DOHH2 (cell line): ENCODE results near the gene DRP2.

Experiments used
- H3F3A ChIP-seq: fragments of 200-600 bp; sonication (generic), shearing (Covaris generic); 2 replicates; pipeline ENCODE4 v1.6.0; 2016; ENCODE audit warnings: antibody characterized with exemption, mild to moderate bottlenecking; ENCODE audit not compliant: control insufficient read depth, insufficient read depth
- H3K27ac ChIP-seq: fragments of 200-600 bp; sonication (generic); 2 replicates; pipeline ENCODE4 v1.5.1; 2014; ENCODE audit warnings: low read depth, mild to moderate bottlenecking, low read length, moderate library complexity
- H3K27me3 ChIP-seq: fragments of 200-600 bp; sonication (generic); 2 replicates; pipeline ENCODE4 v1.6.1; 2014; ENCODE audit warnings: mild to moderate bottlenecking, low read length, mixed read lengths; ENCODE audit not compliant: control insufficient read depth
- H3K36me3 ChIP-seq: fragments of 200-600 bp; sonication (generic); 2 replicates; pipeline ENCODE4 v1.6.1; 2014; ENCODE audit warnings: mild to moderate bottlenecking, low read length, moderate library complexity, mixed read lengths; ENCODE audit not compliant: control insufficient read depth
- H3K4me1 ChIP-seq: fragments of 200-600 bp; sonication (generic); 2 replicates; pipeline ENCODE4 v1.6.1; 2014; ENCODE audit warnings: mild to moderate bottlenecking, low read length, mixed read lengths; ENCODE audit not compliant: control insufficient read depth
- H3K4me2 ChIP-seq: fragments of 200-600 bp; sonication (generic); 2 replicates; pipeline ENCODE4 v1.6.0; 2014; ENCODE audit warnings: mild to moderate bottlenecking, low read length, moderate library complexity
- H3K4me3 ChIP-seq: fragments of 200-600 bp; sonication (generic); 2 replicates; pipeline ENCODE4 v1.5.1; 2014; ENCODE audit warnings: mild to moderate bottlenecking, low read length, mixed read lengths
- H3K79me2 ChIP-seq: fragments of 200-600 bp; sonication (generic); 2 replicates; pipeline ENCODE4 v1.6.1; 2014; ENCODE audit warnings: mild to moderate bottlenecking, low read length, mixed read lengths; ENCODE audit not compliant: control insufficient read depth
- H3K9me2 ChIP-seq: fragments of 200-600 bp; sonication (generic); replicated peaks from 2 replicates; pipeline ENCODE4 v1.6.1; 2014; ENCODE audit warnings: mild to moderate bottlenecking, low read length, mixed read lengths; ENCODE audit not compliant: control insufficient read depth
- H3K9me3 ChIP-seq: fragments of 200-600 bp; sonication (generic); 2 replicates; pipeline ENCODE4 v1.6.1; 2014; ENCODE audit warnings: antibody characterized with exemption, low read length, mixed read lengths; ENCODE audit not compliant: control insufficient read depth, insufficient read depth
- H4K20me1 ChIP-seq: fragments of 200-600 bp; sonication (generic); 2 replicates; pipeline ENCODE4 v1.6.0; 2014; ENCODE audit warnings: low read depth, mild to moderate bottlenecking, antibody characterized with exemption, low read length, moderate library complexity; ENCODE audit not compliant: control insufficient read depth, insufficient read depth
- CTCF ChIP-seq: fragments of 200-600 bp; sonication (generic); IDR thresholded peaks from one replicate; pipeline ENCODE4 v1.5.1; 2014; ENCODE audit warnings: antibody characterized with exemption, mild to moderate bottlenecking, low read depth, low read length; ENCODE audit not compliant: poor library complexity, severe bottlenecking
- EZH2phosphoT487 ChIP-seq: fragments of 200-600 bp; sonication (generic); IDR thresholded peaks from 2 replicates; pipeline ENCODE4 v1.6.1; 2017; ENCODE audit warnings: borderline replicate concordance, mild to moderate bottlenecking, antibody characterized with exemption, low read length, moderate library complexity, mixed read lengths

Gene DRP2

GRCh38 chrX:101265869-101266428 is 46.4 kb downstream of the DRP2 start:
- H3K9me2 ChIP-seq: no peaks in the 10 kb centered on the region
- H3K27me3 ChIP-seq: no peaks in the 10 kb centered on the region
- TF ChIP-seq EZH2phosphoT487 (no peak), CTCF (no peak)
- no peaks in the 10 kb centered on the region for H3K9me3 ChIP-seq
- no peaks in the 10 kb centered on the region for H3K36me3 ChIP-seq
- no peaks in the 10 kb centered on the region for H3K4me1 ChIP-seq
- no peak overlapping the region for H3K4me3 ChIP-seq
- H4K20me1 ChIP-seq: no peaks in the 10 kb centered on the region
- H3F3A ChIP-seq: no peaks in the 10 kb centered on the region
- H3K4me2 ChIP-seq: no peak overlapping the region
- no peak overlapping the region for H3K27ac ChIP-seq
- H3K79me2 ChIP-seq: no peaks in the 10 kb centered on the region

- no peaks in the 10 kb centered on the region for H3K79me2 ChIP-seq
- H3K4me3 ChIP-seq: no peak overlapping the region
- no peaks in the 10 kb centered on the region for H3K36me3 ChIP-seq
- TF ChIP-seq CTCF (no peak), EZH2phosphoT487 (no peak)
- H3K9me3 ChIP-seq: no peaks in the 10 kb centered on the region
- H3K27me3 ChIP-seq: no peaks in the 10 kb centered on the region
- H3K9me2 ChIP-seq: no peaks in the 10 kb centered on the region
- no peaks in the 10 kb centered on the region for H3F3A ChIP-seq
- no peak overlapping the region for H3K4me2 ChIP-seq
- no peaks in the 10 kb centered on the region for H3K4me1 ChIP-seq
- no peaks in the 10 kb centered on the region for H4K20me1 ChIP-seq
- H3K27ac ChIP-seq: no peak overlapping the region
Observed at GRCh38 chrX:101274198-101274597, 54.6 kb downstream of the DRP2 start.

- H3K9me2 ChIP-seq: no peaks in the 10 kb centered on the region
- H3K36me3 ChIP-seq: no peaks in the 10 kb centered on the region
- H3K27ac ChIP-seq: no peak overlapping the region
- H3K4me1 ChIP-seq: no peaks in the 10 kb centered on the region
- no peaks in the 10 kb centered on the region for H3K79me2 ChIP-seq
- H3K4me2 ChIP-seq: no peak overlapping the region
- TF ChIP-seq CTCF: no peak
- H3K27me3 ChIP-seq: no peaks in the 10 kb centered on the region
- no peaks in the 10 kb centered on the region for H3F3A ChIP-seq
- no peaks in the 10 kb centered on the region for H3K9me3 ChIP-seq
- no peak overlapping the region for H3K4me3 ChIP-seq
- H4K20me1 ChIP-seq: no peaks in the 10 kb centered on the region
Observed at GRCh38 chrX:101276238-101276637, 56.7 kb downstream of the DRP2 start.
